IPS DF 4.7 (cell line): Measurements from ENCODE around the gene YBX2.

Experiments used
- DNase-seq: peaks from one replicate; pipeline ENCODE4 v3.0.0-alpha.2; 2013; ENCODE audit warnings: low spot score; ENCODE audit errors: extremely low read depth

Gene YBX2

DNA sequence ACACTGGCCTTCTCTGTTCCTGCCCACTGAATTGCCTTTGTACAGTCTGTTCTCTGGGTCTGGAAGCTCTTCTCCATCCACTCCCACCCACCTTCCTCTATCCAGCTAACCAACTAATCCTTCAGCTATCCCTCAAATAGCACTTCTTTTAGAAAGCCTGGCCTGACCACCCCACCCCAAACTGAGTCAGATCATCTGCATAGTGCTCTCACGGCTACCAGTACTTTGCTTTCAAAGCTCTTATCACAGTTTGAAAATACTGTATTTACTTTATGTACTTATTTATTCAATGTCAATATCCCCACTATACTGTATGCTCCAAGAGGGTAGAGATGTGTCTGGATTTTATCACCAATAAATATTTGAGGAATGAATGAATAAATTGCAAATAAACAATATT, 27.7 kb downstream of the YBX2 start:
- DNase-seq: no peak

DNA sequence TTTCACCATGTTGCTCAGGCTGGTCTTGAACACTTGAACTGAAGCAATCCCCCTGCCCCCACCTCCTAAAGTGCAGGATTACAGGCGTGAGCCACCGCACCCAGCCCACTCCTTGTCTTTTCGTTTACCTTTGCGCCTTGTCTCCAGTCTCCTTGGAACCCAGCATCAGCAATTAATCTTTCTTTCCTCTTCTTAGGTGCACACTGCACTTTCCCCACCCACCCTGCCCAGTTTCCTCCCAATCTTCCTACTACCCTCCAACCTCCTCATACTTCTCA, 30.7 kb downstream of the YBX2 start:
- DNase-seq: no peak

DNA sequence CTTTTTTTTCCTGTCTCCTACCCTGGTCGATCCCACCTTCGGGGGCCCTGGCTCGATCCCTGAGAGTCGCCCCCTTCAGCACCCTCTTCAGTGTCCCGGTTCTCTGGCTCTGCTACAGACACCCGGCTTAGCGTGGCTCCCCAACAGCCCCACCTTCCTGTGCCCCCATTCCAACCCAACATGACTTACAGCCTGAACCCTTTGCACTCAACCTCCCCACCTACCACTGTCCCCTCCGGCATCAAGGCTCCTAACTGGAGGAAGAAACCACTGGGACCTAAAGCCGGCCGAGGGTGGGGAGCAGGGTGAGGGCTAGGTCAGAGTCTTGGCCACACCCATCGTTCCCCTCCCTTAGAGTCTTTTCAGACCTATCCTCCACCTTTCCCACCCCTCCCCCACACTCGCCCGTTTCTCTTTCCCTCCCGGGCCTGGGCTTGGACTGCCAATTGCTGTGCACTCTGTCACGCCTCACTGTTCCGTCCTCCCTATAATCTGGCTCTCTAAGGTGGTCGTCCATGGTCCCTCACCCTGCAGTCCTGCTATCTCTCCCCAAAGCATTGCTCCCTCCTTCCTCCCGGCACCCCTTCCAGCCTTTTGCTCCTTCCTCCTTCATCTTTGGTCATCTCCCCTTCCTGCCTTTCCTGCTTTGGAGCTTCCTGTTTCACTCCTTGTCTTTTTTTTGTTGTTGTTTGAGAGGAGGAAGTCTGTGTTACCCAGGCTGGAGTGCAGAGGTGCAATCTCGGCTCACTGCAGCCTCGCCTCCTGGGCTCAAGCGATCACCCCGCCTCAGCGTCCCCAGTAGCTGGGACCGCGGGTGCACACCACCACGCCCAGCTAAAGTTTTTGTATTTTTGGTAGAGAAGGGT, 31.3 kb downstream of the YBX2 start:
- DNase-seq: no peak

DNA sequence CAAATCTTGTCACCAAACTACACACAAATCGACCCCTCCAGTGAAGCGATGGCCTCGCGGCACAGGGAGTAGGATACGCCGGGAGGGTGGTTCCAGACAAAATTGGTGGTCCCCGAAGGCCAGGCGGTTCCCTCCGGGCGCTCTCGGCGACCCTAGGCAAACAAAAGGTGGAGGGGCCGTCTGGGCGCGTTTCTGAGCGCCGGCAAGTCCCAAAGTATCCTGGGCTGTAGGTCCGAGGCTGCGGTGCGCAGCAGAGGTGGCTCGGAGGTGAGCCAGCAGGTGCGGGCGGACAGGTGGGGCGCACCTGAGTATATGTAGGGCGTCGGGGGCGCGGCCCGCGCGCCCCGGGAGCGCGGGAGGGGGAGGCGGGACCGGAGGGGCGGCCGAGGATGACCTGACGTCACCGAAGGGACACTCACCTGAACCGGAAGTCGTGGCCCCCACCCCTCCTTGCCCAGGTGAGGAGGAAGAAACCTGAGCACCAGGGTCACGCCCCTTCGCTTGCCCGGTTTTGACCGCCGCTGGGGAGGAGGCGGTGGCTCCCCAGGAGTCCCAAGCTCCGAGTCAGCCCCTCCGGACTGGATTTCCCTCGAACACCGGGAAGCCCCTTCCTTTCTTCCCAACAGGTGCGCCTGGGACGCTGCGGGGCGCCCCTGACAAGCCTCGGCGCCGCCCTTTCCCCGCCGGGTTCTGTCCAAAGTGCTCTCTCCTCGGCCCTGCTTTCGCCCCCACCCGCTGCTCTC, 32.1 kb downstream of the YBX2 start, which contains the start of gene CLDN7:
Gene CLDN7 (minus strand): TSS at position 287 of the 743 bp plus-strand sequence. CDS start 435 bp downstream, outside the sequence.
- no peak for DNase-seq

DNA sequence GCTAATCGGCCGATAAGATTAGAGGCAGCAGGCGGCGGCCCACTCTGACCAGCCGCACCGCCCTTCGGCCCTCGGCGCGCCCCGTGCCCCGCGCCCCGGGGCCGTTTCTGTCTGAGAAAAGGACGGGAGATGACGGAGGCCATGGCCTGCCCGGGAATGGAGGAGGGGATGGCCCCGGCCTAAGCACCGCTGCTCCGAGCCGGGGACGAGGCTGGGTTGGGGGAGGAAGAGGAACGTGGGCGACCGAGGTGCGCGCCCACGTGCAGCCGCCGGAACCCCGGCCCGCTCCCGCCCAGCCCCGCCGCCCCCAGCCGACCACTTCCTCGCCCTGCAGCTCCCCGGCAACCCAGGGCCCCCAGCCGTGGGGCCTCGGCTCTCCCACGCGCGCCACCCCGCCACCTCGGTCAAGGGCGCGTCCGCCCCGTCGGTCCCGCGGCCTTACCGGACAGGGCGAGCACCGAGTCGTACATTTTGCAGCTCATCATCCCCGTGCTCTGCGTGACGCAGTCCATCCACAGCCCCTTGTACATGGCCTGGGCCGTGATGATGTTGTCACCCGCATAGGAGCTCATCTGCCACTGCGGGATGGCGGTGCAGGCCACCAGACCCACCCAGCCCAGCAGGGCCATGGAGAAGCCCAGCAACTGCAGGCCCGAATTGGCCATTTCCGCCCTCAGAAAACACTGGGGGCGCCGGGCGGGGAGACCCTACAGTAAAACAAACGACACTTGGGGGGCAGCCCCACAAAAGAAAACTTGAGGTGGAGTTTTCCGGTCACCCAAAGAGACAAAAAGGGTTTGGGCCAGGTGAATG, 32.9 kb downstream of the YBX2 start:
- DNase-seq: no peak

DNA sequence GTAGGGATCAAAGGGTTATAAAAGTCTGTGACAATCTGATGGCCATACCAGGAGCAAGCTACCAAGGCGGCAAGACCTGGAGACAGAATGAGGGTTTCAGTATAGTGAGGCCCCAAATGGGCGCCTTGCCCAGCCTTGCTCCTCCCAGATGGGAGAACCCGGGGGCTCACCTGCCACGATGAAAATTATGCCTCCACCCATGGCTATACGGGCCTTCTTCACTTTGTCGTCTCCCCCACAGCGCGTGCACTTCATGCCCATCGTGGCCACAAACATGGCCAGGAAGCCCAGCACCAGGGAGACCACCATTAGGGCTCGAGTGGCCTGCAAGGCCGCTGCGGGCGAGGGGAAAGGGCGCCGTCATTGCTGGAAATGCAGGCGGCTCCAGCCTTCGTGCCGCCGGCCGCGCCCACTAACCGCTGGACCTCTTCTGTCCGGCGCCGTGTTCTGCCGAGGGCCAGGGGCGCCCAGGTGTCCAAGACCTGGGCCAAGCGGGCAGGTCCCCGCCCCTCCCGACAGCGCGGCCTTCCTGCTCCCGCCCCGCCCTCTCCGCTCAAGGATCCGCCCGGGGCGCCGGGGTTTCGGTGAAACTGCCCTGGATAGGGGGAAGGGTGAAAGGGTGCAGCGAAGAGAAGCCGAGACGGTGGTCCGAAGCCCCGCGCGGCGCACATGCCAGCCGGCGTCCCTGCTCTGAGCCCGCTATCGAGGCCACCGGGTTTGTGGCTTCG, 33.6 kb downstream of the YBX2 start:
- DNase-seq: no peak

DNA sequence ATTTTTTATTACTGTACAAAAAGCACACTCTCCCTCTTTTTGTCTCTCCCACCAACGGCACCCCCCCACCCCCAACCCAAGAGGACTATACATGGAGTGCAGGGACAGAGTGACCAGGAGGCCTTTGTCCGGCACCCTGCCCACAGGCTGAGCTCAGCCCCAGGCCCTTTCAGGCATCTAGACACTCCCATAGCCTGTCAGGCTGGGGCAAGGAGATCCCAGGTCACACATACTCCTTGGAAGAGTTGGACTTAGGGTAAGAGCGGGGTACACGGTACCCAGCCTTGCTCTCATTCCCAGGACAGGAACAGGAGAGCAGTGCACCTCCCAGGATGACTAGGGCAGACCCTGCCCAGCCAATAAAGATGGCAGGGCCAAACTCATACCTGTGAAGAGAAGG, 34.3 kb downstream of the YBX2 start:
- no peak for DNase-seq

DNA sequence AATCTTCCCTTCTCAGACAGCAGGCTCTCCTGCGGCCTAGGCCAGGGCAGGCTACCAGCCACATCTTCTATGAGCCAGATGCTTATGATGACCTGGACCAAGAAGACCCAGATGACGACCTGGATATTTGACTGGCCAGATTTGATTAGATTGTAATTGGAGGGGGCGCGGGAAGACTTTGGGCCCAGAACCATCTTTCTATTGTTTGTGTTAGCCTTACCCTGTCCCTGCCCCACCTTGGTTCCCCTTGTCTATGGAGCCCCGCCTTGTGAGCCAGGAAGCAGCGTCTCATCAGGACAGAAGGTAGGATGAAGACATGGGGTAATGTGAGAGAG, 34.9 kb downstream of the YBX2 start:
- no peak for DNase-seq

DNA sequence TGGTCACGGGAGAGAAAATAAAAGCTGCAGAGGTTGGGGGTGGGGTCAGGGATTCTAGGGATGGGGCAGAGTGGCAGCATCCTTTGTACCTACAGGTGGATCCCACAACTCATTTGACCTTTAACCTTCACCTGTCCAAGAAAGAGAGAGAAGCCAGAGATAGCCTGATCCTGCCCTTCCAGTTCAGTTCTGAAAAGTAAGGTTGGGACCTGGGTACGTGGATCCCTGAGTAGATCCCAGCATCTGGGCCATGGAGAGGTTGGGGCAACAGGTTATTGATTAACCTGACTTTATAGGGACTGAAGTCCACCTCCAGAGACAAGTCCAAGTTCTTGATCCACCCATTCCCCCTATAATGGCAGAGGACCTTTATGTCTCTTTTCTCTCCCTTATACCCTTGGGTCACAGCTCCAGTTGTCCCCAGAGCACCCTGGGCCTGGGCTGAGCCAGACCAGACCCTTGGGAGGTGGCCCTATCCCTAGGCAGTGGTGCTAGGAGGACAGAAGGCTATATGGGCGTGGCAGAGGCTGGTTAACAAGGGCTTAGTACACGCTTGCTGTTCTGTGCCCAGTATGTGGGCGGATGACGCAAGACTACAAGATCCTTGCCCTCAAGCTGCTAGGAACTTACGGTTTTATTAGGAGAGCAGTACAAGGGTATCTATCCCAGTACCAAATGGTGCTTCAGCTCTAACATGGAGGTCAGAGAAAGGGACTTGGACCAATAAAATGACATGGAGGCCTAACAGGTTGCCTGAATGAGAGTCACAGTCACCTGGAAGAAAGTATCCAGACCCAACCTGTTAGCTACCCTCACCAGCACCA, 35.5 kb downstream of the YBX2 start:
- no peak for DNase-seq

DNA sequence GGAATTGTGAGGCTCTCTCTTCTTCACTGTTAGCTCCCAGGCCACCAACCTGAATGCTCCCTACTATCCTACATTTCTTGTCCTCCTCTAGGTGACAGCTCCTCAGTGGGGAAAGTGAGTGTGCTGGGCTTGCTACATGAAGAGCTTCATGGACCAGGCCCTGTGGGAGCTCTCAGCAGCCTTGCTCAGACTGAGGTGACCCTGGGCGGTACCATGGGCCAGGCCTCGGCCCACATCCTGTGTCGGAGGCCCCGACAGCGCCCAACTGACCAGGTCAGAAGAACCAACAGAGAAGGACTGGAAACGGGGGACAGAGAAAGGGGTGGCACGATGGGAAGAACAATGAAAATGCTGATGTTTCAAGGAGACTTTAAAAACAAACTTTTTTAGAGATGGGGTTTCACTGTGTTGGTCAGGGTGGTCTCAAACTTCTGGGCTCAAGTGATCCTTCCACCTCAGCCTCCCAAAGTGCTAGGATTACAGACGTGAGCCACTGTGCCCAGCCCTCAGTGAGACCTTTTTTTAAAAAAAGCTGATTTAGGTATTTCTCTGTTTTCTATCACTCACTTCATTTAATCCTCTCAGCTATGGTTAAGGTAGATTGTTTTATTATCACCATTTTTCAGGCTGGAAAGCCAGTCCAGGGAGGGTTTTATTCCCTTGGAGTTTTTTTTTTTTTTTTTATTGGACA, 37.5 kb downstream of the YBX2 start:
- no peak for DNase-seq

DNA sequence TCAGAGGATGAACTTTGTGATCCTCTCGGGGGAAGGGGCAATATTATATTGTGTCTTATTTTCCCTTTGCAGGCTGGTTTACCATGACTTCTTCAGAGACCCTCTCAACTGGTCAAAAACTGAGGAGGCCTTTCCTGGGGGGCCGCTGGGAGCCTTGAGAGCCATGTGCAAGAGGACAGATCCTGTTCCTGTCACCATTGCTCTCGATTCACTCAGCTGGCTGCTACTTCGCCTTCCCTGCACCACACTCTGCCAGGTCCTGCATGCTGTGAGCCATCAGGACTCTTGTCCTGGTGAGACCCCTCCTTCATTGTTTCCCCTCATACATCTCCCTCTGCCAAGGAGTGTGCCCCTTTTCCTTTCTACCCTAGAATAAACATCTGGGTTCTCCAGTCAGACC, 39.9 kb downstream of the YBX2 start:
- no peak for DNase-seq

DNA sequence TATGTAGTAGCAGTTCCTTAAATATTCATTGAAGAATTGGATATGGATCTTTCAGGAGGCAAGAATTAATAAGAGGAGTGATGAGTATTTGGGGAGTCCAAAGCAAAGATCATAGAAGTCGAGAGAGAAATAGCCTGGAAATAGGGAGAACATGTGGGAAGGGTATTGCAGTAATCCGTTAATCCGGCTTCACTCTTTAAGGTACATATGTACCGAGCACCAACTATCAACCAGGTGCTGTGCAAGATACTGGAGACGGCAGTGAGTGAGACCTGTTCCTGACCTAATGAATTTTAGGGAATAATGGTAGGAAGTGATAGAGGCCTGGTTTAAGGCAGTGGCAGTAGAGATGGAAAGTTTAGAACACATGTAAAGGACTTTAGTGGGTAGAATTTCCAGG, 41.4 kb downstream of the YBX2 start:
- DNase-seq: no peak

DNA sequence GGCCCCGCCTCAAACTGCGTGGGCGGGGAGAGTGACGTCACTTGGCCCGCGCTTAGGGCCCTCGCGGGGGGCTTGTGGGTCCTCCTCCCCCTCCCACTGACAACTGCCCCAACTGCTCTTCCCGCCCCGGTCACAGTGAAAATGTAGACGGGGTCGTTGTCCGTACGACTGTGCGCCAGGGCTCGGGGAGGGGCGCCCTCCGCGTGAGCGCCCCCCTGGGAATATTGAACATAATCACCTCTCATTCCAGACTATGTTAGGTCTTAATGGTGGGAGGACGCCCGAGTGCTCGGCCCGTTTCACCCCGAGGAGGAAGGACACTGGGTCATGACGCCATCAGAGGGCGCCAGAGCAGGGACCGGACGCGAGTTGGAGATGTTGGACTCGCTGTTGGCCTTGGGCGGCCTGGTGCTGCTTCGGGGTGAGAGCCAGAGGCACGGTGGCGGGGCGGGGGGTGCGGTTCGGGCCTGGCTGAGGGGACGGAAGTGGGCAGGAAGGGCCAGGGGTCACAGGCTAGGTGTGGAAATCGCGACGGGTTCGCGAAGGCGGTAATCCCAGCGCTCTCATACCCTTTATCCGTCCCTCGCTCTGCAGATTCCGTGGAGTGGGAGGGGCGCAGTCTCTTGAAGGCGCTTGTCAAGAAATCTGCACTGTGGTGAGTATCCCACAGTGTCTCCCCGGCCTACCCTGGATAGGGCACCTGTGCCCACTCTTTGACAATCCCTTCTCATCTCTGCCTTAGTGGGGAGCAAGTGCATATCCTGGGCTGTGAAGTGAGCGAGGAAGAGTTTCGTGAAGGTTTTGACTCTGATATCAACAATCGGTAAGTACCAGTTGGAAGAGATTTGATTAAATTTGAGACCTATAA, 42.0 kb downstream of the YBX2 start, which contains the start of gene ELP5:
Gene ELP5 (plus strand): TSS at position 40 of the 868 bp plus-strand sequence. CDS start 336 bp downstream, at position 376.
- no peak for DNase-seq

DNA sequence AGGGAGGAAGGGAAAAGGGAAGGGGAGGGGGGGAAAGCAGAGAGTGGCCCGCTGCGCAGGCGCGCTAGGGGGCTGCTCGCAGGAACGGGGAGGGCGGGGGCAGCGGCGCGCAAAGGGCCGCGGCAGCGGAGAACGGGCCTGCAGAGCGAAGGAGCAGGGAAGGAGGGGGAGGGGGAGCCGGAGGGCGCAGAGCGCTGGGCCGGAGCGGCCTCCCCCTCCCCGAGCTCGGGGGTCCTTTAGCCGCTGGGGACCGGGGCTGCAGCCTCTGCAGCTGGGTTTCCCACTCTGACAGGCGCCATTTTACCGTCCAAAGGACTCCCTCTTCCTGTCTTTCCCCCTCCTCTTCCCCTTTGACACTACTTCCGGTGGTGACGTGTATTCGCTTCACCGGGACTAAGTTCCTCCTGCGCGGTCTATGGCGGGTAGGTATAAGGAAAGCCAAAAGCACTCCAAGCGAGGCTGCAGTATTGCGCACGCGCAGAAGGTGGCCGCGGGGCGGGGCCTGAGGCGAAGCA, 42.7 kb downstream of the YBX2 start, which contains the start of gene CTDNEP1:
Gene CTDNEP1 (minus strand): TSS at position 74 of the 515 bp plus-strand sequence. CDS start 438 bp downstream, outside the sequence.
- peak; percentile 98 for DNase-seq

DNA sequence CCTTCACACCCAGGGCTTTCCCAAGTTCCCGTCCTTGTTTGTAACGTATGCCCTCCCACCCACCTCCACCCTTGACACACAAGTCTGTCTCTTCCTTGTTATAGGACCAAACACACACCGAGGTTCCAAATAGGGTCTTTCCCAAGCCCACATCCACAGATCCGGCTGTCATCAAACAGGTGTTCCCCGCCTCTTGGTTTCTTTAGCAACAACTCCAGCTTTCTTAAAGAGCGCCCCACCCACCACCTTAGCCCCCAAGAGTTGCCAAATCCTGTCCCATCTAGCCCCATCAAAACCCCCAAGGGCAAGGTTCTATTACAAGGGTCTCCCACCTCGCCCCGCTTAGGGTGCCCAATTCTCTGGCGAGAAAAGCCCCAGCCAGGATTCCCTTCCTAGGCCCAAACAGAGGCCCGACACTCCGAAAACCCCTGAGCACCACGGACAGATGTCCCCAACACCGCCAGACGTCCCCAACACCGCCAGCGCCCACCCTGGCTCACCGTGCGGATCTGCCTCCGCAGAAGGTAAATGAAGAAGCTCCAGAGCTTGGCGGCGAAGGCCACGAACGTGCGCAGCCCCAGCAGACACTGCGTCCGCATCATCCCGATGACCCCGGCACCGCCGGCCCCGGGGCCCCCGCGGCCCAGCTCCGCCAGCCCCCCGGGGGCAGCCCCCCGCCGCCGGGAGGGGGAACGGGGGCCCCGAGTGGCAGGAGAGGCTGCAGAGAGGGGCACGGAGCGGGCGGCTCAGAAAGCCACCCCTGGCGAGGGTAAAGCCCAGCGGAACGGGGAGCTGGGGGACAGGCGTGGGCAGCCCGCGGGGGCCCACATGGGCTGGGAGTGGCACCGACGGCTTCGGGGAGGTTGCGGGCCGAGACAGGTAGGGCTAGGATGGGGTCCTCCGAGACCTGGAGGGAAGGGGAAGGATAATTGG, 43.5 kb downstream of the YBX2 start:
- no peak for DNase-seq

DNA sequence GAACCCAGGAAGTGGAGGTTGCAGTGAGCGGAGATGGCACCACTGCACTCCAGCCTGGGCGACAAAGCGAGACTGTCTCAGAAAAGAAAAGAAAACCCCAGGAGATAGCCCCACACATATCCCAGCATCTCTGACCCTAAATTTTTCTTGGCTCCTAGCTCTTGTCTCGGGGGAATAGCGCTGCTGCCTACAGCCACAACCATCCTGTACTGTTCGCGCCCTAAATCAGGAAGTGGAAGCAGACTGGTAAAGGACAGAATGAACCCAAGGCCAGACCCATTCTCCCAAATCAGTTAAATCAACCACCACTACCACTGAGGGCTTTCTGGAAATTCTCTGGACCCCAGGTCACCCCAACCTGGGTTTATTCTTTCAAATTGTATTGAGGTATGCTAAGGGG, 44.6 kb downstream of the YBX2 start:
- no peak for DNase-seq

DNA sequence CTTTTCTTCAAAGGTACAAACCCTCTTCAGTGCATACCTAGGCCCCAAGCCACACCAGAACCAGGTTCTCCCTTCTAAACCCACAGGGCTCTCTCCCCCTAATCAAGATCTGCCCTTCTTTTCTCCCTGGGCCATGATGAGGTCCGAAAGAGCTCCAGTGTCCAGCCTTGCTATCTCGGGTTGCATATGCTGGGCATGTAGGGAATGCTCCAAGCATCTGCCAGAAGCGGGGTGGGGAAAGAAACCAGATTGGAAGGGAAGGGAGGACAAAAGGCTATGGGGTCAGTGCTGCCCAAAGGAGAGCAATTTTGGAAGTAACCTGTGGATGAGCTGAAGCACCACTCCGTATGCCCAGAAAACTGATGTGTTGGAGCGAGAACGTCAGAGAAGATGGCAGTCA, 45.2 kb downstream of the YBX2 start:
- DNase-seq: no peak
